LoVo (cell line): ENCODE data around the gene ZFHX3.
"Not testable (repeated sequence)": the region's sequence is repeated elsewhere in the genome, so short reads cannot be mapped to it uniquely, and the experiment has no call there.

ENCODE experiments used
- DNase-seq: peaks from one replicate; pipeline ENCODE4 v3.0.0-alpha.2; 2016; ENCODE audit warnings: low spot score

ZFHX3 gene

GRCh38 chr16:73047536-73048291, at the start of gene ZFHX3:
Gene ZFHX3 (minus strand): TSS chr16:73048128. CDS start chr16:72960145, 87,983 bp downstream.
- DNase-seq, result peak; percentile 58

- no peak for DNase-seq
Measured at GRCh38 chr16:73096510-73096909, 48.6 kb upstream of the ZFHX3 start.

- peak; percentile 52 for DNase-seq
Measured at GRCh38 chr16:73095885-73096421, 48.0 kb upstream of the ZFHX3 start.

- peak; percentile 20 for DNase-seq
Measured at GRCh38 chr16:73095142-73095820, 47.4 kb upstream of the ZFHX3 start.

- DNase-seq, result no peak
Measured at GRCh38 chr16:73094371-73094770, 46.4 kb upstream of the ZFHX3 start.

- no peak for DNase-seq
Measured at GRCh38 chr16:73093146-73094144, 45.5 kb upstream of the ZFHX3 start.

GRCh38 chr16:73092236-73092781, 44.4 kb upstream of the ZFHX3 start:
- no peak for DNase-seq

GRCh38 chr16:73091174-73091573, 43.2 kb upstream of the ZFHX3 start:
- no peak for DNase-seq

- DNase-seq, result no peak
Measured at GRCh38 chr16:73089420-73089819, 41.5 kb upstream of the ZFHX3 start.

GRCh38 chr16:73086108-73086507, 38.2 kb upstream of the ZFHX3 start:
- DNase-seq, result no peak

GRCh38 chr16:73083271-73083670, 35.3 kb upstream of the ZFHX3 start:
- no peak for DNase-seq

GRCh38 chr16:73082634-73083051, 34.7 kb upstream of the ZFHX3 start:
- peak; percentile 81 for DNase-seq

GRCh38 chr16:73080931-73081330, 33.0 kb upstream of the ZFHX3 start:
- DNase-seq, result no peak

GRCh38 chr16:73076324-73076810, 28.4 kb upstream of the ZFHX3 start:
- DNase-seq, result no peak

- DNase-seq, result no peak
Measured at GRCh38 chr16:73074382-73074781, 26.5 kb upstream of the ZFHX3 start.

- not testable (repeated sequence) for DNase-seq
Measured at GRCh38 chr16:73072051-73072450, 24.1 kb upstream of the ZFHX3 start.

GRCh38 chr16:73071131-73071940, 23.4 kb upstream of the ZFHX3 start:
- DNase-seq, result peak; percentile 49

- DNase-seq, result no peak
Measured at GRCh38 chr16:73069581-73070262, 21.8 kb upstream of the ZFHX3 start.

GRCh38 chr16:73068541-73069401, 20.8 kb upstream of the ZFHX3 start:
- peak; percentile 42 for DNase-seq
